Urothelium cell line (cell line): ENCODE measurements around the gene SMIM12.
A peak's percentile ranks its signal among the peaks of the same experiment; 100 is the strongest.

Source experiments
- DNase-seq: peaks from one replicate; pipeline ENCODE4 v3.0.0; 2011; ENCODE audit warnings: low spot score, mixed read lengths
- FAIRE-seq: peaks from 2 replicates; lab custom pipeline; 2011; peaks lifted over from hg19 to GRCh38; lab: Jason Lieb, UNC

The SMIM12 gene

DNA sequence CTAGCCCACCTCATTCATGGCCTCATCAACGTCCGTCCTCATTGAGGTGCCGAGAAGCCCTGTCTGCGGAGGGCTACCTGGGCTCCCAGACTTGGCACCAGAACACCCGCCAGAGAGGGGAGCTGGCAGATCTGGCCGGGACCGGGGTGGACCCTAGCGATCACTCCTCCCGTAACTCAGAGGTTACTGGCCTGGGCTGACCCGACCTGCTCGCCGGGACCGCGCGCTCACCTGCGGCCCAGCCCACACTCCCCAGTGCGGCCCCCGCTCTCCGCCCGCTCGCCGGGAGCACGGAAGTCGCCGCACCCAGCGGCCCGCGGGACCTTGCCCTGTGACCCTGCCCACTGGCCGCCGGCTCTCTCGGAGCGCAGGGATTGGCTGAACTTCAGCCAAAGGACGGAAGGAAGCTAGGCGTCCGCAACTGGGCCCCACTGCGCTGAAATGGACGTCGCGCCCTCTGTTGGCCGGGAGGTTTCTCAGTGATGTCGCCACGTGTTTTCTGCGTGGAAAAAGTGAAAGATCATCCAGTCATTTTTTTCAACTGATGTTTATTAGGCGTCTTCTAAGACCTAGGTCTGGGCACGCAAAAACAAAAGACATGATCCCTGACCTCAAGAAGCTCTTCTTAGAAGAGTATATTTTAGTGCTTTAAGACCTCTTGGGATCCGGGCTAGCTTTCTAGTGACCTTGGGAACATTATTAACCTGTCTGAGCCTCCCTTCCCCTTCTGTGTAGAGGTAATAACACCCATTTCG lies at the start of gene SMIM12:
SMIM12 (minus strand) TSS at position 304 of the 755 bp plus-strand sequence. CDS start 3,772 bp downstream, outside the sequence.
- DNase-seq (peak; percentile 97), FAIRE-seq (no peak)

GRCh38 chr1:34908369-34908768 lies 48.8 kb upstream of the SMIM12 start:
- DNase-seq = no peak
- FAIRE-seq = no peak

DNA sequence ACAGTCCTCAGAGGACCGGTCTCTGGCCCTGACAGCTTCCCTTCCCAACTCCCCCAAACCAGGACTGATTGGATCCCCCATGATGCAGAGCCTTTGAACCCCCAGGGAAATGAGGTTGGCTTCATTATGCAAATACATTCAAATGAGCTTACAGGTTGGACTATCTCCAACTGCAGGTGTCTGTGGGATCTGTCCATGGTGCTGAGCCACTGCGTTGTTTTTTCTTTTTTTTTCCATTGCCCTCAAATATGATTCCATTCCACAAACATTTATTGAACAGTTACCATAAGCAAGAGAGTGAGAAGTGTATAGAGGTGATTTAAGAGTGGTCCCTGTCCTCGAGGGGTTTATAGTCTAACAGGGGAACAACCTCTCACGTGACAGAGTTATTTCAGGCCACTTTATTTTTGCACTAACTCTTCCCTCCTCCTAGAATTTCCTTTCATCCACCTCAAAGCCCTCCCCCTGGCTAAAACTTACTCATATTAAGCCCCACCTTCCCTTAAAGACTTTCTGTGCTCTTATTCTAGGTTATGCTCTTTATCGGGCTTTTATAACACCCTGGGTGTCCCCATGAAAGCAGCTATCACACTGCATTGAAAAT lies 48.0 kb upstream of the SMIM12 start:
- no peak for DNase-seq
- FAIRE-seq = no peak

DNA sequence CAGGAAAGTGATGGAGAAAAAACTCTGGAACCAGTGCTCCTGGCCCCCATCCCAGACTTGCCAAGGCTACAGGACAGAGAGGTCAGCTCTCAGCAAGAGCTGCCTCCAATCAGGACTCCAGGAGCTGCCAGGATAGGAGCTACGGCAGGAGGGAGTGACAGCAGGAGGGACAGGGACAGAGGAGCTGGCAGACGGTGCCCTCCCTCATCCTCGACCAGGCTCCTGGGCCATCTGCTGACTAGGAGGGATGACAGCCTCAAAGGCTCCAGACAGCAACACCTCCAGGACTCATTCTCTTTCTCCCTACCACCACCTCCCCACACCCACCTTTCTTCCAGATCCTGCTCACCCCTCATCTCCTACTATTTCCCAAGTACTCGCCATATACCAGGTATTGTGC lies 47.2 kb upstream of the SMIM12 start:
- FAIRE-seq (no peak), DNase-seq (no peak)

DNA sequence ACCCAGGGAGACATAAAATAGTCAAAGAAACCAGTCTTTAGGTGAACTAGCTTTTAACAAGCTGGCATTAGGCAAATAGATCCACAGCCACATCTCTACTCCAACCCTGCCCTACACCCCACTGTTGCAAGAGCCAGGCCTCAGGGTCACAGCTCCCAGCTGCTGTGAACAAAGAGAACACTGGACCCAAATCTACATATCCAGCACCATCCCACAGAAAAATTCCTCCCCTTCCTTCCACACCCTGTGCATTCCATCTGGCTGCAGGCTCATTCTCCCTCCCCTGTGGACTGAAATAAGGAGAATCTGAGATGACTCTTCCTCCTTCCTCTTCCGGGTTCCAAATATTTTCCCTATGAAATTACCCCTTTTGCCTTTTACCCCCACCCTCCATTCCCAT lies 46.7 kb upstream of the SMIM12 start:
- FAIRE-seq (no peak), DNase-seq (no peak)

DNA sequence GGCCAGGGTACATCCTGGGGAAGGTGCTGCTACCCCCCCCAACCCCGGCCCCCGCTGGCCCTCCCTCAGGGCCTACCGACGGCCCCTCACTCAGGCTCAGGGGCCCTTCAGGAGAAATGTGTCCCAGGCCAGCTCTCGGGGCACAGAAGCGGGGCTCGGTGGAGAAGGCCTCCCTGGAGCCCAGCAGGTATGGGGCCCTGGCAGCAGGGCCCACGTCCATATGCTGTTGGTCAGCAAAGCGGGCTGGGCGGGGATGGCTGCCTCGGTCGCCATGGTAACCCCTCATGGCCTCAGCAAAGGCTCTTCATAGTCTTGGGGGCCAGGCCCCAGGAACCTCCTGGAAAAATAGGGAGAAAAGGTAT lies 45.5 kb upstream of the SMIM12 start:
- DNase-seq (no peak), FAIRE-seq (no peak)

DNA sequence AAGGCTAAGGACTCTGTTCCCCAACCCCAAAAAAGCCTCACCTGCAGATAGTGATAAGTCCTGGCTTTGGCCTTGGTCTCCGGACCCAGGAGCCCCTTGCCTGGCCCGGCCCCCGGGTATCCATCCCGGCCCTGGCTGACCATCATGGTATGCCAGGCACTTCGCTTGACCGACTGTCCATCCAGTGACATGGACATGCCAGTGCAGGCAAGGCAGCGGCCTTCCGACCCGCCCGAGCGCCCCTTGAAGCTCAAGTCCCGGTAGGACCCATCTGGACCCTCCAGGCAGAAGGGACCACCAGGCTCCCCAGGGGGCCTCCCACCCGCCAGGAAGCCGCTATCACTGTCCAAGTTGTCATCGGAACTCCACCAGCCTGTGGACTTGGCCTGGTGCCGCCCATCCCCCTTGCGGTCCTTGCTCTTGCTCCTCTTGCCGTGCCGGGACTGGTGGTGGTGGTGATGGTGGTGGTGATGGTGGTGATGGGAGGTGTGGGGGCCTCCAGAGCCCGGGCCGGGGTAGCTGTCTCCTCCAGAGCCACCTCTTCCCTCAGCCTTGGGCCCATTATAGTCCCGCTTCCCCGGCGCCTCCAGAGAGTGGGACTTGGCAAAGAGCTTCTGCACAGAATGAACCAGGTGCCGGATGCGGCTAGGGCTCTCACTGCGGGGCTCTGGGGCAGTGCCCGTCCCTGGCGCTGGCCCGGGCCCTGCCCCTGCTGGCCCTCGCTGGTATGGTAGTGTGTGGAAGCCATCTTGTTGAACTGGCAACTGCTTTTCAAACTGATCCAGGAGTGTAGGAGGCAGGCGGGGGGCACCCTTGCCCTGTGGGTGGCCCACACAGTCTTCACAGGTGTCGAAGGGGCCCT lies 44.9 kb upstream of the SMIM12 start:
- no peak for DNase-seq
- FAIRE-seq = no peak

GRCh38 chr1:34901919-34902318 lies 42.4 kb upstream of the SMIM12 start:
- FAIRE-seq (no peak), DNase-seq (no peak)

GRCh38 chr1:34900775-34901502 lies 41.4 kb upstream of the SMIM12 start:
- no peak for FAIRE-seq
- DNase-seq = no peak

- FAIRE-seq (no peak), DNase-seq (no peak)
Measured at GRCh38 chr1:34899906-34900305, 40.4 kb upstream of the SMIM12 start.

- FAIRE-seq (no peak), DNase-seq (no peak)
Measured at GRCh38 chr1:34899471-34899870, 39.9 kb upstream of the SMIM12 start.

DNA sequence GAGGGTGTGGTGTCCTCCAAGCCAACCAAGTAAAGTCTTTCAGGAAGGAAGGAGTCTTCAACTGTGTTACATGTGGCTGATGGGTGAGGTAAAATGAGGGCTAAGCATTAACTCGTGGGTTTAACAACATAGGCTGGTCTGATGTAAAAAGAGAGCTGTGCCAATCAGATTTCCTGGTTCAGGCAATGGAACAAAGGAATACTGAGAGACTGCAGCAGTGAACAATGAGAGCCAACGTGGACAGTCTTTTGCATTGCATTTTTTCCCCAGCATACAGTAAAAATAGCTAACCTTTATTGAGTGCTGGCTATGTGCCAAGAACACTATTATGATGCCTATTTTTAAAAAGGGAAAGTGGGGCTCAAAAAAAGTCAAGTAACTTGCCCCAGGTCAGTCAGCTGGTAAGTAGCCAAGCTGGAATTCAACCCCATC lies 38.8 kb upstream of the SMIM12 start:
- FAIRE-seq (no peak), DNase-seq (no peak)

- FAIRE-seq (no peak), DNase-seq (no peak)
Measured at GRCh38 chr1:34896612-34897011, 37.1 kb upstream of the SMIM12 start.

- FAIRE-seq = no peak
- DNase-seq = no peak
Measured at GRCh38 chr1:34889705-34890104, 30.2 kb upstream of the SMIM12 start.

GRCh38 chr1:34887593-34887992 lies 28.0 kb upstream of the SMIM12 start:
- FAIRE-seq = no peak
- DNase-seq = no peak

DNA sequence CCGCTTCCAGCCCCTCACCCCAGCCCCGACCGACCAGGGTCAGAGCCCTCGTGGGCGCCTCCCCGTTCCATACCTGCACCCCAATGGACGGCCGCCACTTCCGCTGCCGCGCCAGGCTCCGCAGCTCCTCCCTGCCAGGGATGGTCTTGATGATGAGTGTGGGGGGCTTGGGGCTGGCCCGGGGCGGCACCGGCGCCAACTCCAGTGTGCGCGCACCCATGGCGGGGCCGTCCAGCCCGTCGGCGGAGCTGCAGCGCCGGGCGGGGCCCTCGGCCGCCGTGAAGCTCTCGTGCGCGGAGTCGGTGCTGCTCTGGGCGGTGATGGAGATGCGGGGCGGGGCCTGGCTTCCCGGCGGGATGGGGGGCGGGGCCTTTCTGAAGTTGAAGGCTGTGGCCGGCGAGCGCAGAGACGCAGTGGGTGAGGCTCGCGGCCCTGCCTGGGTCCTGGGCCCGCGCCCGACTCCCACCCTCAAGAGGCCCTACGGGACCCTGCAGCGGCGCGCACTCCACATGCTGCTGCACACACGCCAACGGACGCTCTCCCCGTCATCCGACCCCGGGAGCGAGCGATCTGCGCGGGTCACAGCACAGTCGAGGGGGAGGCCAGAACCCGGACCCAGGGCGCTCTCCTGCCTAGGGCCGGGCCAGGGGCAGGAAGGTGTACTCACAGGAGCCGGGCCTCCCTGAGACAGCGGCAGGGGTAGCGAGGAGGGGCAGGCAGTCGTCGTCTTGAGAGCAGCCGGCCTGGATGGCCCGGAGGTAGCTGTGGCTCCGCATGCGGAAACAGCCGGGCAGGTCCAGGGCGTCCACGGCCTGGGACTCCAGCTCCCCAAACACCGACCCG lies 26.1 kb upstream of the SMIM12 start:
- FAIRE-seq (no peak), DNase-seq (peak; percentile 77)

DNA sequence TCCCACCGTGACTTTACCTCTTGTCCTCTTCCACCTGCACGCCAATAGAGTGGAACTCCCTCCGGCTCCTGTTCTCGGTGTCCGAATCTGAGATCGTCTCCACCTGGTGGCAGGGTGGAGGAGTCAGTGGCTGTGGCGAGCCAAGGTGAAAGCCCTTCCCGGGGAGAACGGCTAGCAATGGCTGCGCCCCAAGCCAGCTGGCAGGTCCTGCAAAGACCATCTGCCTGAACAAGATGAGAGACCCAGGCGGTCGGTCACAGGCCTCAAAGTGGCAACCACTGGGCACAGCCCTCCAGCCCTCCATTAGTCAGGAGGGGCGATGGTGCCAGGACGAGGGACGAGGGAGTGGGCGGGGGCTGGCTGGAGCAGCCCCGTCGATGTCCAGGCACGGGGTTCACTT lies 25.4 kb upstream of the SMIM12 start:
- no peak for FAIRE-seq
- peak; percentile 49 for DNase-seq

DNA sequence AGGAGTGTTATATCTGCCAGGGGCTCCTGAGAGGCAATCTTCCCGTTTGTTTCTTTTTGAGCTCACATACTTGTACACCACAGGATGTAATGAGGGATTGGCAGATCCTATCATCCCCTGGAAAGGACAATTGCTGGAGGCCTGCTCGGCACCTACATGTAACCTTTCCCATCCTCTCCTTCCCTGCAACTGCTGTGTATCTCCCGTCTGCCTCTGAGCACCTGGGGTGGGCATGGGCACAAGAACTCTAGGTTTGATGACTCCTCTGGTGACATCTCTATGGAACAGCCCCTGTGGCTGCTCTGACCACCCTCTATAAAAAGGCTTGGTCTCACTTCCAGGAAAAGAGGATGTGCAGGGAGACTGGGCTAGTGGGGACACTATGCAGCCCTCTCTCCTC lies 25.0 kb upstream of the SMIM12 start:
- DNase-seq (no peak), FAIRE-seq (no peak)

DNA sequence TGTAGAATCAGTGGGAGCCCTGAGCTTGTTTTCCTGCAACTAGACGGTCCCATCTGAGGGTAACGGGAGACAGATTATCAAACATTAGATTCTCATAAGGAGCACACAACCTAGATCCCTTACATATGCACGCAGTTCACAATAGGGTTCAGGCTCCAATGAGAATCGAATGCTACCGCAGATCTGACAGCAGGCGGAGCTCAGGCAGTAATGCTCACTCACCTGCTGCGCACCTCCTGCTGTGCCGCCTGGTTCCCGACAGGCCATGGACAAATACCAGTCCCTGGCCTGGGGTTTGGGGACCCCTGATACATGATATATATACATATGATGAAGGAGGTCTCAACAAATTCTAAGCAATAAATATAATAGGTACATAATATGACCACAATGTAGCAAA lies 19.7 kb upstream of the SMIM12 start:
- DNase-seq = no peak
- FAIRE-seq = no peak

- no peak for FAIRE-seq
- DNase-seq = no peak
Measured at GRCh38 chr1:34876406-34876805, 16.9 kb upstream of the SMIM12 start.
